Measurements from ENCODE around the gene ZBTB44.
"Not testable (repeated sequence)": the region's sequence is repeated elsewhere in the genome, so short reads cannot be mapped to it uniquely, and the experiment has no call there.

Gene ZBTB44

DNA sequence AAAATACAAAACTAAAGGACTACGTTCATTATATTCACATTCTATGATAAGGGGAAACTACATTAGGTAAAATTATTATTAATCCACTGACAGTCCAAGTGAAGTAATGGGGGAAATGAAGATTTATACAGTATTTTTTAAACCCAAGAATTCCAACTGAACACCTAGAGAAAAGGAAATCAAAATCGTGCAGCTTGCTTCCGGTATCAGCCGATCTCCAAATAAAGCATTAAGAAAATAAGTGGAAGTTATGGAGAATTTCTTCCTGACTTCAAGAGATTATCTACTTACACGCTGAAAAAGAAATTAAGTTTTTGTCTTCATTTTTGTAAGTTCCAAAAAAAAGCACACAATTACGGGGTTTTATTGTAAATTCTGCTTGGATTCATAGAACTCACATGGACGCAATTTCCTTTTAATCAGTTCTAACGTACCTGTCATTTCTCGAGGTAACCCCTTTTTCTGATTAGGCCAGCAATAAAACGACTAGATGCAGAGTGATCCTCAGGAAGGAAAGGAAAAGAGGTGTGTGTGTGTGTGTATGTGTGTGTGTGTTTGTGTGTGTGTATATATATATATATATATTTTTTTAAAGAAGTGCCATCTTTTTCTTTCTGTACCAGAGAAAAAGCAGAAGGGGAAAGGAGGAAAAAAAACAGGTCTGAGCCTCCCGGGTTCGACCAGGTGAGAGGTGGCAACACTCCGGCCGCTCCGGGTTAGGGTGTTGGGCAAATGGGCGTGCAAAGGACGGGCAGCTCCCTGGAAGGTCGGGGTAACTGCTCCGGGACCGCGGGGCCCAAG, 1.1 kb downstream of the ZBTB44 start:
- no peak for DNase-seq (ENCODE audit: low spot score)

DNA sequence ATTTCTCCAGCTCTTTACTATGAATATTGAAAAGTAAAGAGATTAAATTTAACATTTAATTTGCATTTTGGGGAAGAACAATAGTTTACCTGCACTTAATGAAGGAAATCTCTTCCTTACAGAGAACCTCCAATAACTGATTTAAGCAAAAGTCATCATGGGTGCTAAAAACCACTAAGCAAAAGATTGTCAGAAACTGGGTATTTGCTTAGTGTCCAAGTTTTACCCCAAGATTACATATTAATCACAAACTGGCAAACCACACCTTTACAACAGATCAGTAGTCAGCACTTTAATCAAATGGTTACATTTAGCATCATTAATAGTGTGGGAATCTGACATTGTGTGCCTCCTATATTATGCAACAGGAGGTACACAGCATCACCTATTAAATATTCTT, 2.7 kb downstream of the ZBTB44 start:
- DNase-seq (ENCODE audit: low spot score), result no peak

DNA sequence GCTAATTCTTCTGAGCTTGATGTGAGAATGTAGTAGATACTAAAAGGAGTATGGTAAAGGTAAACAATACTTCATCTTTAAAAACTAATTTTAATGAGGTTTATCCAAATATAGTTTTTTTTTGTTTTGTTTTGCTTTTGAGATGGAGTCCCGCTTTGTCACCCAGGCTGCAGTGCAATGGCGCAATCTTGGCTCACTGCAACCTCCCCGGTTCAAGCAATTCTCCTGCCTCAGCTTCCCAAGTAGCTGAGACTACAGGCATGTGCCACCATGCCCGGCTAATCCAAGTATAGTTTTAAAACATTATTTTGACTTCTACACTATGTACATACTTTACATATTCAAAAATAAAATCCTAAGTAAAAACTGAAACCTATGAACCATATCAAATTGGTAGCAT, 4.1 kb downstream of the ZBTB44 start:
- no peak for DNase-seq (ENCODE audit: low spot score)

DNA sequence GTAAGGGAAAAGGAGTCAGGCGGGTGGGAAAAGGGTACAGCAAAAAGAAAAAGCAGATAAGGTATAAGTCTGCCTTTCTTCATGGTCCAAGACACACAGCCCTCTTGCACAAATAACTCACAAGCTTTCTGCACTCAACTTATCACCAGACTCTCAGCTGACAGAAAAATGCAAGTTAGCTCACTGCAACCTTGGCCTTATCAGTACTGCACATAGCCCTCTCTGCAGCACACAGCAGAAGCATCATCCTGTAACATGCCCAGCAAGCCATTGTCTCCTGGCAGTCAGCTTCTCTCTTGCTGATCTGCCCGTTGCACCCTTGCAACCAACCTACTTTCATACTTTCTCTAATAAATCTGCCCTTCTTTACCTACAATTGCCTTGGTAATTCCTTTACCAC, 5.8 kb downstream of the ZBTB44 start:
- DNase-seq (ENCODE audit: low spot score), result no peak

DNA sequence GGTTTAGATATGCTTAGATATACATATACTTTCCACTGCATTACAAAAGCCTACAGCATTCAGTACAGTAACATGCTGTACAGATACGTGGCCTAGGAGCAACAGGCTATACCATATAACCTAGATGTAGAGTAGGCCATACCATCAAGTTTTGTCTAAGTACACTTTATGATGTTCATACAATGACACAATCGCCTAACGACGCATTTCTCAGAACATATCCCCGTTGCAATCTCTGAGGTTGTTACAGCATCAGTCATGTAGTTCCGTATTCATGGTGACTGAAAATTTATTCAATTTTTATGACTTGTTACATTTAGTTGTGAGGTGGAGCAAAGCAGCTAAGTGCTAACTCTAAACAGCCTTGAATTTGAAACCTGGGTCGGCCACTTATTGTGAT, 6.7 kb downstream of the ZBTB44 start:
- no peak for DNase-seq (ENCODE audit: low spot score)

DNA sequence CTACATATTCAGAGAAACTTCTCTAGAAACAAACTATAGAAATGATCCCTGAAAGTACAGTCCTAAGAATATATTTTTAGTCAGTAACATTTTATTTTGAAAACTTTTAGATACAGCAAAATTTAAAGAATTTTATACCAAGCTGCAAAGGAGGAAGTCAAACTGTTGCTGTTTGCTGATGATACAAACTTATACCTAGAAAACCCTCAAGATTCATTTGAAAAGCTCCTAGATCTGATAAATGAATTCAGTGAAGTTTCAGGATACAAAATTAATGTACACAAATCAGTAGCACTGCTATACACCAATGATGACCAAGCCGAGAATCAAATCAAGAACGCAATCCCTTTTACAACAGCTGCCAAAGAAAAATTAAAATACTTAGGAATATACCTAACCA, 10.1 kb downstream of the ZBTB44 start:
- DNase-seq (ENCODE audit: low spot score), result no peak

DNA sequence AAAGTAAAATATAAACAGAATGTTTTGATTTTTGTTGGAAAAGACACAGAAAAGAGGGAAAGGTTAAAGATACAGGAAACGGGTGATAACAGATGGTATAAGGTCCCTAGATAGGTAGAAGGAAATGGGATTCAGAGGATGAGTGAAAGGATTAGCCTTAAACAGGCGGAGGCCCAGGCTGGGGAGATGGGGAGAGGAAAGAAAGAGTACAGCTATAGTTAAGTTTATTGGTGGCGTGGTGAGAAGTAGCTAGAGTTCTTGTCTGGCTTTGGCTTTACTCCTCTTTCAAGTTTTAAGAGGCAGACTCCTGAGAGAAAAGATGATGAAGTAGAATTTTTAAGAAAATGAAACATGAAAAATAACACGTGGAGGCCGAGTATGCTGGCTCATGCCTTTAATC, 13.7 kb downstream of the ZBTB44 start:
- DNase-seq (ENCODE audit: low spot score), result no peak

DNA sequence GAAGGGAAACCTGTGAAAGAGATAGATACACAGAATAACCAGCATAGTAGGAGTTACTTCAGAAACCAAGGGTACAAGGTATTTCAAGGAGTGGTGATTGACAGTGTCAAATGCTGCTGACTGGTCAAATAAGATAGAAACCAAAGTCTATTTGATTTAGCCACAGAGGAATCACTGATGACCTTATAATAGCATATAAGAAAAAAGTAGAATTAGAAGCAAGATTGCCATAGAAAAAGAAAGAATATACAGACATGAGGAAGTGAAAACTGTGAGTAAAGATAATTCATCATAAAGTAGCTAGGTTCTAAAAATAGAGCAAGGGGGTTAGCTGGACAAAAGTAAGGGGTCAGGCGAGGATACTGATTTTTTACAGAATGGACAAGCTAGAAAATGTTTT, 14.2 kb downstream of the ZBTB44 start:
- DNase-seq (ENCODE audit: low spot score), result no peak

DNA sequence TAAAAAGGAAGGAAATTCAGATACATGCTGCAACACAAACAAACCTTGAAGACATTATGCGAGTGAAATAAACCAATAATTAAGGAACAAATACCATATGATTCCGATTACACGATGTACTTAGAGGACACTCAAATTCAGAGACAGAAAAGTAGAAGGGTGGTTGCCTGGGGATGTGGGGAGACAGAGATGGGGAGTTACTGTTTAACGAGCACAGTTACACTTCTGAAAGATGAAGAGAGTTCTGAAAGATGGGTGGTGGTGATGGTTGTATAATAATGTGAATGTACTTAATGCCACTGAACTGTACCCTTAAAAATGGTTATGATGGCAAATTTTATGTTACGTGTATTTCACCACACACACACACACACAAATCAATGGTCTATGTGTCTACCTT, 14.7 kb downstream of the ZBTB44 start:
- DNase-seq (ENCODE audit: low spot score), result no peak

DNA sequence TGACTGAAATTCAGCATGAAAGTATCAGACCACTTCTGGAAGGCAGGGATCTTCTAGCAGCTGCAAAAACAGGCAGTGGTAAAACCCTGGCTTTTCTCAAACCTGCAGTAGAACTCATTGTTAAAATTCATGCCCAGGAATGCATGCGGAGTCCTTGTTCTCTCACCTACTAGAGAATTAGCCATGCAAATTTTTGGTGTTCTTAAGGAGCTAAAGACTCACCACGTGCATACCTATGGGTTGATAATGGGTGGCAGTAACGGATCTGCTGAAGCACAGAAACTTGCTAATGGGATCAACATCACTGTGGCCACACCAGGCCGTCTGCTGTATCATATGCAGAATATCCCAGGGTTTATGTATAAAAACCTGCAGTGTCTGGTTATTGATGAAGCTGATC, 19.1 kb downstream of the ZBTB44 start:
- no peak for DNase-seq (ENCODE audit: low spot score)

DNA sequence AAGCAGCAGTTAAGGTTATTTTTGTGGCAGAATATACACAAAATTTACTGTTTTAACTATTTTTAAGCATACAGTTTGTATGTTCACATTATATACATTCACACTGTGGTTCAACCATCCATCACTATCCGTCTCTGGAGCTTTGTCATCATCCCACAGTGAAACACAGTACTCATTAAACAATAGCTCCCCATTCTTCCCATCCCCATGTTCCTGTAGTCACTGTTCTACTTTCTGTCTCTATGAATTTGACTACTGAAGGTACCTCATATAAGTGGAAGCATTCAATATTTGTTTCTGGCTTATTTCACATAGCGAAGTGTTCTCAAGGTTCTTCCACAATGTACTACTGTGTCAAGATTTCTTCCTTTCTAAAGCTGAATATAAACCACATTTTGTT, 32.6 kb downstream of the ZBTB44 start:
- no peak for DNase-seq (ENCODE audit: low spot score)

DNA sequence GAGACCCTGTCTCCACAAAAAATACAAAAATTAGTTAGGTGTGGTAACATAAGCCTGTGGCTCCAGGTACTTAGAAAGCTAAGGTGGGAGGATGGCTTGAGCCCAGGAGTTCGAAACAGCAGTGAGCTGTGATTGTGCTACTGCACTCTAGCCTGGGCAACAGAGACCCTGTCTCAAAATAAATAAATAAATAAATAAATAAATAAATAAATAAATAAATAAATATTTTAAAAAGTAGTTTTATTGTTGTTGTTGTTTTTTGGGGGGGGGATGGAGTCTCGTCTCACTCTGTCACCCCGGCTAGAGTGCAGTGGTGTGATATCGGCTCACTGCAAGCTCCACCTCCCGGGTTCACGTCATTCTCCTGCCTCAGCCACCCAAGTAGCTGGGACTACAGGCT, 33.4 kb downstream of the ZBTB44 start:
- DNase-seq (ENCODE audit: low spot score), result not testable (repeated sequence)

DNA sequence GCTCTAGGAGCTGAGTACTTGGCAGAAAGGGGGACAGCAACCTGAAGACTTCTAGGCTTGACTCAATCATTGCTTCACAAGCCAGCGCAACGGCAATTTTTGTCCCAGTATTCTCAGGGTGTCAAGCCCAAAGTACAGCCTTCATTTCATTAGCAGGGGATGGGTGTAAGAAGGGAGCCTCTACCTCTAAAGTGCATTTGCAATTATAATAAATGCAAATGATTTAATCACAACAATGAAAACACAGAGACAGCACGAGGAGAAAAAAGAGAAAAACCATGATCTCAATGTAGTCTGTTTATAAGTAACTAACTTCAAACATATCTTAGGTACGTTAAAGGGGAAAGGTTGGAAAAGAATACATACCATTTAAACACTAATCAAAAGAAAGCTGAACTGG, 34.7 kb downstream of the ZBTB44 start:
- no peak for DNase-seq (ENCODE audit: low spot score)

DNA sequence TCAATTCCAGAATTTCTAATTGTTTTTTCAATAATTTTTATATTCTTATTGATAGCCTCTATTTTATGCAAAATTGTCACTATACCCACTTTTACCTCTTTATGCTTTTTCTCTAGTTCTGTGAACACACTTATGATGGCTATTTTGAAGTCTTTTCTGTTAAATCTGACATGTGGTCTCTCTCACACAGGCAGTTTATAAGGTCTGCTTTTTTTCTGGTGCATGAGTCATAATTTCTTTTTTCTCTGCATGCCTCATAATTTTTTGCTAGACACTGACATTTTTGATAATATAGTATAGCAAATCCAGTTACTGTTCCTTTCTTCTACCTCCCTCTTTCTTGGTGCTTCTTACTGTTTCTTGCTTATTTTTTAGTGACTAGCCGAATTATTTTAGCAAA, 36.0 kb downstream of the ZBTB44 start:
- DNase-seq (ENCODE audit: low spot score), result no peak

DNA sequence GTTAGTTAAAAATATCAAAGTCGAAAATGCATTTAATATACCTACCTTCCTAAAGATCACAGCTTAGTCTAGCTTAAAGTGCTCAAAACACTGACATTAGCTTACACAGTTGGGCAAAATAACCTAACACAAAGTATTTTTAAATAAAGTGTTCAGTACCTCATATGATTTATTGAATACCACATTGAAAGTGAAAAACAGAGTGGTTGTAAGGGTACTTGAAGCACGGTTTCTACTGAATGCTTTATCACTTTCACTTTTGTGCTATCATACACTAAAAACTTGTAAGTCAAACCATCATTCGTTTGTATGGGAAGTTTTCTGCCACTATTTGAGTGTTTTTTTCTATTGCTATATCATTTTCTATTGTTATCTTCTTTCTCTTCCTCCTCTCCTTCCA, 36.6 kb downstream of the ZBTB44 start:
- no peak for DNase-seq (ENCODE audit: low spot score)

DNA sequence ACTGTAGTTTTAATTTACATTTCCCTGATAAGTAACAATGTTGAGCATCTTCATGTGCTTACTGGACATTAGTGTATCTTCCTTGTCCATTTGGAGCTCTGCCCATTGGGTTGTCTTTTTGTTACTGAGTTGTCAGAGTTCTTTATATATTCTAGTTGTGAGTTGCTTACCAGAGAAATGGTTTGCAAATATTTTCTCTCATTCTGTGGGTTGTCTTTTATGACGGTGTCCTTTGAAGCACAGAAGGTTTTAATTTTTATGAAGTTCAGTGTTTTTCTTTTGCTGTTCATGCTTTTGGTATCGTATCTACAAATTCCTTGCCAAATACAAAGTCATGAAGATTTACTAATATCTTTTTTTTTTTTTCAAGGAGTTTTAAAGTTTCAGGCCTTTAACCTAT, 42.4 kb downstream of the ZBTB44 start:
- DNase-seq (ENCODE audit: low spot score), result no peak

DNA sequence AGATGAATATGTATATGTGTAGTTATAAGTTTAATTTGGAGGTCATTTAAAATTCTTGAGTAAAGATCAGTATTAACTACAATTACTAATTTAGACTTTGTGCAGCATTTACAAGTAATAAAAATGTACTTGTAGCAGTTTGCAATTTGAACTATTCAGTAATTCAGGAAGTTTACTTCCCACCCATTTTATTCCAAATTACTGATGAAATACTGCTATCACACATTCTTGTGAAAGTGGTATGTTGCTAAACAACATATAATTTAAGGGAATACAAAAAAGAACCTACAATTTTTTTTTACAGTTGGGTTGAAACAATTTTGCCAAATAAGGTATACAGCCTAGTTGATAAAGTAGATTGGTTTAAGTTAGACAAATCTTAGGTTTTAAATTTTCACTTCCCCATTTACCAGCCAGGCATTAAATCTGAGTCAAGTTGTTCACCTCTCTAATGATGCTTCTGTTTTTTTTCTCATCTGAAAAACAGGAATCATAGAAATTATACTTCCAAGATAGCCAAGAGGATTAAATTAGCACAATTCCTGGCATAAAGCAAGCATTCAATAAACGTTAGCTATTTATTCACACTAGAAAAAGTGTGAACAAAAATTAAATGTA, 45.3 kb downstream of the ZBTB44 start:
- no peak for DNase-seq (ENCODE audit: low spot score)

DNA sequence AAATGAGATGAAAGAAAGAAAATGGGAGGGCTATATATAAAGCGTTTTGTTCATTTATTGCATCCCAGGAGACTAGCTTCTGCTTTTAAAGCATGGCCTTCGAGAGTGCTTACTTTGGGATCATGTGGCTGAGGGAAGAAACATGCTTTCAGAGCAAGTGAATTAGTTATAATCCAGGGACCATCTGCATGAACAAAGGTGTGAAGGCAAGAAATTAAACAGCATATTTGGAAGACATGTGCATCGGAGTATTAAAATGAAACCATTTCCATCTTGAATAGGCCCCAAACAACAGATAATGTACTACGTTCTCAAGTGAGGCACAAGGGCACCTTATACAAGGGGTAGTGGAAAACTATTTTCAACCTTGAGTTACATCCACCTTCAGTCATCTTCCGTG, 51.4 kb downstream of the ZBTB44 start:
- DNase-seq (ENCODE audit: low spot score), result no peak

DNA sequence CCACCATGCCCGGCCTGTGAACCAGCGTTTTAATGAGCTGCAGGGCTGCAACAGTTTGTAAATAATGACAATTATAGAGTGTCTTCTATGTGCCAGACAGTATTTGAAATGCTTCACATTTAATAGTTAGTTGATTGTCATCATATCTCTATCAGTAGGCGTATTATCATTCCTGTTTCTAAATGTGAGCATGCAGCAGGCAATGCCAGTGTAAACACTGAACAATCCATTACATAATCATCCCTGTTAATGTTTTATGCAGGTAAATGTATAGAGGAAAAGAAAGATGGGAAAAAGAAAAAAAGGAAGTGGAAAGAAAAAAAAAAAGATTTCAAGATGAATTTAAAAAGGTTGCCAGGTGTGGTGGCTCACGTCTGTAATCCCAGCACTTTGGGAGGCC, 52.3 kb downstream of the ZBTB44 start:
- no peak for DNase-seq (ENCODE audit: low spot score)

DNA sequence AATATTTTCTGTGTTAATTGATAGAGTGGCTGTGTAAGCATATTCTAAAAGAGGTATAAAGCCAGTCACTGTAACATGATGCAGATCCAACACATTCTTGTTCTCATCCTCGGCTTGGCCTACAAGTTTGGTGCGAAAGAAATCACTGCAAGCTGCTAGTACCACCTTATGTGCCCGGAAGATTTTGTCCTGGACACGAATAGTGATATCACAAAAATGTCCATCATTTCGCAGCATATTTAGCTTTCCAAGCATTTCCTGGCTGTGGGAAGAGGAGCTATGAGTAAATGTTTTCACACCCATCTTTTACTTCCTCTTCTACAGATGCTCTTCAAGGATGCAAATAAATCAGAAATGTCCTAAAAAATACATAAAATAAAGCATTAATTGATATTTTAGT, 53.1 kb downstream of the ZBTB44 start:
- DNase-seq (ENCODE audit: low spot score), result no peak

DNA sequence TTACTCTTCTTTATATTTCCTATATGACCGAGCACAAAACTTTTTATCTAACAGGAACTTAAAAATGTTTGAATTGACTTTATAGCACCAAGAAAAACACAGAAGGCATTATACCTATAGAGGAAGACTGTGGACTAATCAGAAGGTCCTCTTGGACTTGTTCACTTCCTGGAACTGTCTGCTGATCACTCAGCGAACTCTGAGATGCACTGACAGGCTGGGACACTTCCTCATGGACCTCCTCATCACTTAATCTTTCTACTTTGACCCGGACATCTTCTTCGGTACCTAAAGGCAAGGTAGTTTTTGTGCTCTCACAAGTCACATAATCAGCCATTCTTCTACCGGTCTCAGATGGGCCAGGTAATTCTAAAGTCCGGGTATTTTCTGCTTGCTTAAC, 54.0 kb downstream of the ZBTB44 start:
- DNase-seq (ENCODE audit: low spot score), result no peak

DNA sequence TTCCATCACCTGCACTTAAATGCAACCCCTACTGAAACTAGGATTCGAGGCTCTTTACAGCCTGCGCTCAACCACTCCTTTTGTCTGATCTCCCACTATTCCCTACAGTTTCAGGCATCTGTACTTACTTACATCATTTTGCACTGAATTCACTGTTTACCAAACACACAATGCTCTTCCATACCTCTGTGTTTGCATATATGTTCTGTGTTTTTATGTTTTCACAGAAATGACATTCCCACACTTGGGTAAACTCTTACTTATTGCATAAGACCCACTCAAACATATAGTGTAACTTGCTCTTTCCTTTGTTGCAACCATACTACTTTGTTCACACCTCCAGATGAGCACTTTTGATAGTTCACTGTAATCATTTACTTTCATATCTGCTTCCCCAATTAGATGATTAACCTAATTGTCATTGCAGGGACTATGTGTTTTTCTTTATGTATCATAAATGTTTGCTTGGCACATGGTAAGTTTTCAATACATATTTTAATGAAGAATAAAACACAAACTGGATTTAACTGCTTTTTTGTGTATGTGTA, 54.6 kb downstream of the ZBTB44 start:
- no peak for DNase-seq (ENCODE audit: low spot score)

DNA sequence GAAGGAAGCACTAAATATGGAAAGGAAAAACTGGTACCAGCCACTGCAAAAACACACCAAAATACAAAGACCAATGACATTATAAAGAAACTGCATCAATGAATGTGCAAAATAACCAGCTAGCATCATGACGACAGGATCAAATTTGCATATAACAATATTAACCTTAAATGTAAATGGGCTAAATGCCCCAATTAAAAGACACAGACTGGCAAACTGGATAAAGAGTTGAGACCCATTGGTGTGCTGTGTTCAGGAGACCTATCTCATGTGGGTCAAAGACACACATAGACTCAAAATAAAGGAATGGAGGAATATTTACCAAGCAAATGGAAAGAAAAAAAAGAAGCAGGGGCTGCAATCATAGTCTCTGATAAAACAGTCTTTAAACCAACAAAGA, 63.0 kb downstream of the ZBTB44 start:
- DNase-seq (ENCODE audit: low spot score), result not testable (repeated sequence)

DNA sequence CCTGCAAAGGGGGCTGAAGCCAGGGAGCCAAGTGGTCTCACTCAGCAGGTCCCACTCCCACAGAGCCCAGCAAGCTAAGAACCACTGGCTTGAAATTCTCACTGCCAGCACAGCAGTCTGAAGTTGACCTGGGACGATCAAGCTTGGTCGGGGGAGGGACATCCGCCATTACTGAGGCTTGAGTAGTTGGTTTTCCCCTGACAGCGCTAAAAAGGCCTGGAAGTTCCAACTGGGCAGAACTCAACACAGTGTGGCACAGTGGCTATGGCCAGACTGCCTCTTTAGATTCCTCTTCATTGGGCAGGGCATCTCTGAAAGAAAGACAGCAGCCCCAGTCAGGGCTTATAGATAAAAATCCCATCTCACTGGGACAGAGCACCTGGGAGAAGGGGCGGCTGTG, 64.8 kb downstream of the ZBTB44 start:
- DNase-seq (ENCODE audit: low spot score), result not testable (repeated sequence)
